WTC11 (cell line): ENCODE results near the gene RAB3B. TPM values are rescaled to one million over a fixed set of nuclear protein-coding genes. Genes with fewer than 3 reads are reported as not detected.
A peak's percentile ranks its signal among the peaks of the same experiment; 100 is the strongest.

Source experiments
- ATAC-seq: fragments of 200-7000 bp; cut with Tn5 transposase; 2 replicates; pipeline ENCODE4 v1.10.0; 2021; ENCODE audit warnings: mild to moderate bottlenecking, moderate library complexity
- CTCF ChIA-PET: fragments of 300-600 bp; sonication (Branson Sonifier 250); formaldehyde crosslinking; loops from one replicate; lab custom pipeline; 2021; ENCODE audit warnings: antibody characterized with exemption; lab: Charles Lee
- POLR2A ChIA-PET: fragments of 350-600 bp; sonication (Branson Sonifier 250); formaldehyde crosslinking; loops from one replicate; lab custom pipeline; 2021; ENCODE audit warnings: antibody characterized with exemption; lab: Charles Lee
- DNase-seq: peaks from one replicate; pipeline ENCODE4 v3.0.0; 2021; ENCODE audit warnings: low spot score
- H3K27ac Mint-ChIP-seq: 2 replicates; pipeline ENCODE4 v1.8.0; 2021; ENCODE audit warnings: mixed read lengths
- H3K27me3 Mint-ChIP-seq: 2 replicates; pipeline ENCODE4 v1.8.0; 2021; ENCODE audit warnings: low read depth, mild to moderate bottlenecking, moderate library complexity, mixed read lengths
- H3K36me3 Mint-ChIP-seq: 2 replicates; pipeline ENCODE4 v1.8.0; 2021; ENCODE audit warnings: mixed read lengths
- H3K4me1 Mint-ChIP-seq: 2 replicates; pipeline ENCODE4 v1.8.0; 2022; ENCODE audit warnings: mixed read lengths
- H3K4me3 Mint-ChIP-seq: 2 replicates; pipeline ENCODE4 v1.8.0; 2021; ENCODE audit warnings: mild to moderate bottlenecking, moderate library complexity, mixed read lengths
- H3K9me3 Mint-ChIP-seq: 2 replicates; pipeline ENCODE4 v1.8.0; 2021; ENCODE audit warnings: mixed read lengths
- CREB1 ChIP-seq: sonication (generic); formaldehyde crosslinking; IDR thresholded peaks from 2 replicates; pipeline ENCODE4 v1.8.0; 2023; ENCODE audit warnings: mild to moderate bottlenecking, missing genetic modification reagents
- E2F4 ChIP-seq: sonication (generic); formaldehyde crosslinking; IDR thresholded peaks from 2 replicates; pipeline ENCODE4 v1.8.1; 2022; ENCODE audit warnings: low read depth, mild to moderate bottlenecking, moderate library complexity, missing genetic modification reagents, borderline replicate concordance
- ELF4 ChIP-seq: sonication (generic); formaldehyde crosslinking; IDR thresholded peaks from 2 replicates; pipeline ENCODE4 v1.8.1; 2022; ENCODE audit warnings: low read depth, mild to moderate bottlenecking, moderate library complexity, missing genetic modification reagents
- ETV6 ChIP-seq: sonication (generic); formaldehyde crosslinking; IDR thresholded peaks from 2 replicates; pipeline ENCODE4 v1.8.1; 2022; ENCODE audit warnings: mild to moderate bottlenecking, missing genetic modification reagents
- FOXJ3 ChIP-seq: sonication (generic); formaldehyde crosslinking; IDR thresholded peaks from 2 replicates; pipeline ENCODE4 v1.9.0; 2021; ENCODE audit warnings: missing genetic modification reagents, mild to moderate bottlenecking, borderline replicate concordance
- FOXP1 ChIP-seq: sonication (generic); formaldehyde crosslinking; IDR thresholded peaks from 2 replicates; pipeline ENCODE4 v1.8.0; 2022; ENCODE audit warnings: missing genetic modification reagents, mild to moderate bottlenecking, moderate library complexity, borderline replicate concordance
- GTF2I ChIP-seq: fragments of 250-450 bp; sonication (Bioruptor Pico); conservative IDR thresholded peaks from 2 replicates; pipeline ENCODE4 v1.4.0; 2021; ENCODE audit warnings: mild to moderate bottlenecking
- MXD4 ChIP-seq: fragments of 250-450 bp; sonication (Bioruptor Pico); IDR thresholded peaks from 2 replicates; pipeline ENCODE4 v1.8.0; 2021; ENCODE audit warnings: mild to moderate bottlenecking, moderate library complexity, borderline replicate concordance
- NFE2L1 ChIP-seq: sonication (generic); formaldehyde crosslinking; IDR thresholded peaks from 2 replicates; pipeline ENCODE4 v1.8.1; 2023; ENCODE audit warnings: missing genetic modification reagents
- NFYB ChIP-seq: sonication (generic); formaldehyde crosslinking; conservative IDR thresholded peaks from 2 replicates; pipeline ENCODE4 v1.8.0; 2022; ENCODE audit warnings: low read depth, missing genetic modification reagents
- NR2C2 ChIP-seq: sonication (generic); formaldehyde crosslinking; IDR thresholded peaks from 2 replicates; pipeline ENCODE4 v1.8.0; 2022; ENCODE audit warnings: mild to moderate bottlenecking, missing genetic modification reagents
- SMAD4 ChIP-seq: sonication (generic); formaldehyde crosslinking; IDR thresholded peaks from 2 replicates; pipeline ENCODE4 v1.8.0; 2022; ENCODE audit warnings: mild to moderate bottlenecking, missing genetic modification reagents
- TP53 ChIP-seq: sonication (generic); formaldehyde crosslinking; IDR thresholded peaks from 2 replicates; pipeline ENCODE4 v1.8.1; 2023; ENCODE audit warnings: mild to moderate bottlenecking, missing genetic modification reagents
- ZNF423 ChIP-seq: fragments of 250-450 bp; sonication (Bioruptor Pico); IDR thresholded peaks from 2 replicates; pipeline ENCODE4 v2.1.2; 2022; ENCODE audit warnings: mild to moderate bottlenecking, moderate library complexity
- total RNA-seq: library from RNA; stranded (reverse); gene quantifications from 3 replicates; pipeline ENCODE4 v1.2.3, GENCODE V29; 2021
- TF ChIP-seq, protein P1 (sequence below): sonication (generic); formaldehyde crosslinking; IDR thresholded peaks from 2 replicates; pipeline ENCODE4 v1.8.0; 2023; ENCODE audit warnings: missing genetic modification reagents
- TF ChIP-seq, protein P2 (sequence below): sonication (generic); formaldehyde crosslinking; IDR thresholded peaks from 2 replicates; pipeline ENCODE4 v1.8.1; 2023; ENCODE audit warnings: mild to moderate bottlenecking, missing genetic modification reagents
- TF ChIP-seq, protein P3 (sequence below): sonication (generic); formaldehyde crosslinking; IDR thresholded peaks from 2 replicates; pipeline ENCODE4 v1.8.0; 2023; ENCODE audit warnings: missing genetic modification reagents, mild to moderate bottlenecking, borderline replicate concordance
- TF ChIP-seq, protein P4 (sequence below): fragments of 250-450 bp; sonication (Bioruptor Pico); IDR thresholded peaks from 2 replicates; pipeline ENCODE4 v1.9.0; 2021; ENCODE audit warnings: mild to moderate bottlenecking

The RAB3B gene
- total RNA-seq, 1 experiment from 2014 or later: 36.9 TPM

GRCh38 chr1:51920130-51920529, 70.4 kb downstream of the RAB3B start:
- H3K4me1 Mint-ChIP-seq: peaks cover 17% of the 10 kb centered on the region

GRCh38 chr1:51919684-51920083, 70.8 kb downstream of the RAB3B start:
- Mint-ChIP-seq H3K4me3 (no peak overlapping the region), H3K27ac (peak overlapping the region; percentile 32; the same call in 1 of the 2 replicates), H3K9me3 (no peaks in the 10 kb centered on the region), H3K36me3 (peaks cover 22% of the 10 kb centered on the region), H3K27me3 (no peaks in the 10 kb centered on the region), H3K4me1 (peaks cover 17% of the 10 kb centered on the region)
- ChIA-PET CTCF (no interaction called here), POLR2A (no interaction called here)
- ATAC-seq: no peak
- DNase-seq: no peak
- TF ChIP-seq FOXJ3 (CRISPR knock-in tag) (no peak), GTF2I (no peak), ZNF423 (no peak), TP53 (CRISPR knock-in tag) (no peak), FOXP1 (CRISPR knock-in tag) (no peak)

More at GRCh38 chr1:51920130-51920529, 70.4 kb downstream of the RAB3B start:
- Mint-ChIP-seq H3K36me3 (peaks cover 18% of the 10 kb centered on the region), H3K27me3 (no peaks in the 10 kb centered on the region), H3K27ac (0 out of 2 replicates have a peak overlapping the region, but pooled peaks have one; percentile 32), H3K9me3 (no peaks in the 10 kb centered on the region), H3K4me3 (no peak overlapping the region)
- ATAC-seq: no peak
- DNase-seq: no peak
- TF ChIP-seq, protein P1, sequence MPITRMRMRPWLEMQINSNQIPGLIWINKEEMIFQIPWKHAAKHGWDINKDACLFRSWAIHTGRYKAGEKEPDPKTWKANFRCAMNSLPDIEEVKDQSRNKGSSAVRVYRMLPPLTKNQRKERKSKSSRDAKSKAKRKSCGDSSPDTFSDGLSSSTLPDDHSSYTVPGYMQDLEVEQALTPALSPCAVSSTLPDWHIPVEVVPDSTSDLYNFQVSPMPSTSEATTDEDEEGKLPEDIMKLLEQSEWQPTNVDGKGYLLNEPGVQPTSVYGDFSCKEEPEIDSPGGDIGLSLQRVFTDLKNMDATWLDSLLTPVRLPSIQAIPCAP (CRISPR knock-in tag): no peak
- no peak for TF ChIP-seq NFYB (CRISPR knock-in tag)
- no peak for TF ChIP-seq GTF2I
- no peak for TF ChIP-seq NR2C2
- ChIA-PET POLR2A (no interaction called here), CTCF (no interaction called here)

- H3K27me3 Mint-ChIP-seq: no peaks in the 10 kb centered on the region
- POLR2A ChIA-PET: interaction anchor here (0.6 kb wide), 1 partner anchor 95 kb away, joined by 3 read pairs; no protein-coding TSS in a partner anchor
- peaks cover 34% of the 10 kb centered on the region for H3K36me3 Mint-ChIP-seq
- no peak for ATAC-seq
- peaks cover 14% of the 10 kb centered on the region for H3K4me1 Mint-ChIP-seq
- TF ChIP-seq NFE2L1 (CRISPR knock-in tag): no peak
- TF ChIP-seq SMAD4 (CRISPR knock-in tag): no peak
- TF ChIP-seq, protein P2, sequence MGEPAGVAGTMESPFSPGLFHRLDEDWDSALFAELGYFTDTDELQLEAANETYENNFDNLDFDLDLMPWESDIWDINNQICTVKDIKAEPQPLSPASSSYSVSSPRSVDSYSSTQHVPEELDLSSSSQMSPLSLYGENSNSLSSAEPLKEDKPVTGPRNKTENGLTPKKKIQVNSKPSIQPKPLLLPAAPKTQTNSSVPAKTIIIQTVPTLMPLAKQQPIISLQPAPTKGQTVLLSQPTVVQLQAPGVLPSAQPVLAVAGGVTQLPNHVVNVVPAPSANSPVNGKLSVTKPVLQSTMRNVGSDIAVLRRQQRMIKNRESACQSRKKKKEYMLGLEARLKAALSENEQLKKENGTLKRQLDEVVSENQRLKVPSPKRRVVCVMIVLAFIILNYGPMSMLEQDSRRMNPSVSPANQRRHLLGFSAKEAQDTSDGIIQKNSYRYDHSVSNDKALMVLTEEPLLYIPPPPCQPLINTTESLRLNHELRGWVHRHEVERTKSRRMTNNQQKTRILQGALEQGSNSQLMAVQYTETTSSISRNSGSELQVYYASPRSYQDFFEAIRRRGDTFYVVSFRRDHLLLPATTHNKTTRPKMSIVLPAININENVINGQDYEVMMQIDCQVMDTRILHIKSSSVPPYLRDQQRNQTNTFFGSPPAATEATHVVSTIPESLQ (CRISPR knock-in tag): no peak
- TF ChIP-seq TP53 (CRISPR knock-in tag): no peak
- no peak for TF ChIP-seq MXD4
- no peak for TF ChIP-seq CREB1 (CRISPR knock-in tag)
- TF ChIP-seq ETV6 (CRISPR knock-in tag): no peak
- no peak overlapping the region for H3K4me3 Mint-ChIP-seq
- DNase-seq: no peak
- no peak overlapping the region for H3K27ac Mint-ChIP-seq
- CTCF ChIA-PET: no interaction called here
- H3K9me3 Mint-ChIP-seq: no peaks in the 10 kb centered on the region
These were observed 73.7 kb downstream of the RAB3B start for GRCh38 chr1:51916587-51917405.

- Mint-ChIP-seq H3K4me3 (no peak overlapping the region), H3K27ac (no peak overlapping the region), H3K9me3 (no peaks in the 10 kb centered on the region), H3K36me3 (peaks cover 36% of the 10 kb centered on the region), H3K27me3 (no peaks in the 10 kb centered on the region), H3K4me1 (peaks cover 9% of the 10 kb centered on the region)
- DNase-seq (no peak), ATAC-seq (no peak)
- POLR2A ChIA-PET: no interaction called here
- CTCF ChIA-PET: no interaction called here
- no peak for TF ChIP-seq ELF4 (CRISPR knock-in tag)
- TF ChIP-seq, protein P3, sequence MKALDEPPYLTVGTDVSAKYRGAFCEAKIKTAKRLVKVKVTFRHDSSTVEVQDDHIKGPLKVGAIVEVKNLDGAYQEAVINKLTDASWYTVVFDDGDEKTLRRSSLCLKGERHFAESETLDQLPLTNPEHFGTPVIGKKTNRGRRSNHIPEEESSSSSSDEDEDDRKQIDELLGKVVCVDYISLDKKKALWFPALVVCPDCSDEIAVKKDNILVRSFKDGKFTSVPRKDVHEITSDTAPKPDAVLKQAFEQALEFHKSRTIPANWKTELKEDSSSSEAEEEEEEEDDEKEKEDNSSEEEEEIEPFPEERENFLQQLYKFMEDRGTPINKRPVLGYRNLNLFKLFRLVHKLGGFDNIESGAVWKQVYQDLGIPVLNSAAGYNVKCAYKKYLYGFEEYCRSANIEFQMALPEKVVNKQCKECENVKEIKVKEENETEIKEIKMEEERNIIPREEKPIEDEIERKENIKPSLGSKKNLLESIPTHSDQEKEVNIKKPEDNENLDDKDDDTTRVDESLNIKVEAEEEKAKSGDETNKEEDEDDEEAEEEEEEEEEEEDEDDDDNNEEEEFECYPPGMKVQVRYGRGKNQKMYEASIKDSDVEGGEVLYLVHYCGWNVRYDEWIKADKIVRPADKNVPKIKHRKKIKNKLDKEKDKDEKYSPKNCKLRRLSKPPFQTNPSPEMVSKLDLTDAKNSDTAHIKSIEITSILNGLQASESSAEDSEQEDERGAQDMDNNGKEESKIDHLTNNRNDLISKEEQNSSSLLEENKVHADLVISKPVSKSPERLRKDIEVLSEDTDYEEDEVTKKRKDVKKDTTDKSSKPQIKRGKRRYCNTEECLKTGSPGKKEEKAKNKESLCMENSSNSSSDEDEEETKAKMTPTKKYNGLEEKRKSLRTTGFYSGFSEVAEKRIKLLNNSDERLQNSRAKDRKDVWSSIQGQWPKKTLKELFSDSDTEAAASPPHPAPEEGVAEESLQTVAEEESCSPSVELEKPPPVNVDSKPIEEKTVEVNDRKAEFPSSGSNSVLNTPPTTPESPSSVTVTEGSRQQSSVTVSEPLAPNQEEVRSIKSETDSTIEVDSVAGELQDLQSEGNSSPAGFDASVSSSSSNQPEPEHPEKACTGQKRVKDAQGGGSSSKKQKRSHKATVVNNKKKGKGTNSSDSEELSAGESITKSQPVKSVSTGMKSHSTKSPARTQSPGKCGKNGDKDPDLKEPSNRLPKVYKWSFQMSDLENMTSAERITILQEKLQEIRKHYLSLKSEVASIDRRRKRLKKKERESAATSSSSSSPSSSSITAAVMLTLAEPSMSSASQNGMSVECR: no peak
- no peak for TF ChIP-seq ETV6 (CRISPR knock-in tag)
- no peak for TF ChIP-seq E2F4
- TF ChIP-seq, protein P4, sequence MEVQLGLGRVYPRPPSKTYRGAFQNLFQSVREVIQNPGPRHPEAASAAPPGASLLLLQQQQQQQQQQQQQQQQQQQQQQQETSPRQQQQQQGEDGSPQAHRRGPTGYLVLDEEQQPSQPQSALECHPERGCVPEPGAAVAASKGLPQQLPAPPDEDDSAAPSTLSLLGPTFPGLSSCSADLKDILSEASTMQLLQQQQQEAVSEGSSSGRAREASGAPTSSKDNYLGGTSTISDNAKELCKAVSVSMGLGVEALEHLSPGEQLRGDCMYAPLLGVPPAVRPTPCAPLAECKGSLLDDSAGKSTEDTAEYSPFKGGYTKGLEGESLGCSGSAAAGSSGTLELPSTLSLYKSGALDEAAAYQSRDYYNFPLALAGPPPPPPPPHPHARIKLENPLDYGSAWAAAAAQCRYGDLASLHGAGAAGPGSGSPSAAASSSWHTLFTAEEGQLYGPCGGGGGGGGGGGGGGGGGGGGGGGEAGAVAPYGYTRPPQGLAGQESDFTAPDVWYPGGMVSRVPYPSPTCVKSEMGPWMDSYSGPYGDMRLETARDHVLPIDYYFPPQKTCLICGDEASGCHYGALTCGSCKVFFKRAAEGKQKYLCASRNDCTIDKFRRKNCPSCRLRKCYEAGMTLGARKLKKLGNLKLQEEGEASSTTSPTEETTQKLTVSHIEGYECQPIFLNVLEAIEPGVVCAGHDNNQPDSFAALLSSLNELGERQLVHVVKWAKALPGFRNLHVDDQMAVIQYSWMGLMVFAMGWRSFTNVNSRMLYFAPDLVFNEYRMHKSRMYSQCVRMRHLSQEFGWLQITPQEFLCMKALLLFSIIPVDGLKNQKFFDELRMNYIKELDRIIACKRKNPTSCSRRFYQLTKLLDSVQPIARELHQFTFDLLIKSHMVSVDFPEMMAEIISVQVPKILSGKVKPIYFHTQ: no peak
These were observed 74.5 kb downstream of the RAB3B start for GRCh38 chr1:51915951-51916350.
